ENCODE data around the gene ZNF280D.
A peak's percentile ranks its signal among the peaks of the same experiment; 100 is the strongest.

The ZNF280D gene

GRCh38 chr15:56734013-56734635 is 815 bp upstream of the ZNF280D start:
- Histone ChIP-seq H3K27me3 (ENCODE audit: control insufficient read depth, insufficient read depth, low read length) (no peaks in the 10 kb centered on the region), H3K4me1 (ENCODE audit: control insufficient read depth, insufficient read depth, low read length) (peaks cover 2% of the 10 kb centered on the region; the same call in 1 of the 2 replicates), H3K4me3 (ENCODE audit: low read length) (no peak overlapping the region), H3K9me3 (ENCODE audit: control insufficient read depth, insufficient read depth, low read length) (no peaks in the 10 kb centered on the region; the same call in 1 of the 2 replicates), H3K36me3 (ENCODE audit: control insufficient read depth, insufficient read depth, low read length) (no peaks in the 10 kb centered on the region), H3K27ac (ENCODE audit: low read length) (no peak overlapping the region)
- no peak for DNase-seq (ENCODE audit: low read depth, low spot score)
- WGBS (ENCODE audit: insufficient coverage, insufficient read length): 100% methylated on average over 1 of the region's 9 CpGs

GRCh38 chr15:56732886-56733135 is 498 bp downstream of the ZNF280D start:
- no peak for DNase-seq (ENCODE audit: low read depth, low spot score)
- H3K27me3 ChIP-seq (ENCODE audit: control insufficient read depth, insufficient read depth, low read length): no peaks in the 10 kb centered on the region
- H3K4me3 ChIP-seq (ENCODE audit: low read length): peak overlapping the region; percentile 42; the same call in 1 of the 2 replicates
- H3K36me3 ChIP-seq (ENCODE audit: control insufficient read depth, insufficient read depth, low read length): no peaks in the 10 kb centered on the region
- H3K9me3 ChIP-seq (ENCODE audit: control insufficient read depth, insufficient read depth, low read length): no peaks in the 10 kb centered on the region; the same call in 1 of the 2 replicates
- no CpG with 5 or more reads among the region's 8 CpGs for WGBS (ENCODE audit: insufficient coverage, insufficient read length)
- no peak overlapping the region for H3K27ac ChIP-seq (ENCODE audit: low read length)
- H3K4me1 ChIP-seq (ENCODE audit: control insufficient read depth, insufficient read depth, low read length): peaks cover 2% of the 10 kb centered on the region; the same call in 1 of the 2 replicates

- H3K36me3 ChIP-seq (ENCODE audit: control insufficient read depth, insufficient read depth, low read length): no peaks in the 10 kb centered on the region
- WGBS (ENCODE audit: insufficient coverage, insufficient read length): no CpG with 5 or more reads among the region's 12 CpGs
- peak overlapping the region; percentile 42; the same call in 1 of the 2 replicates for H3K4me3 ChIP-seq (ENCODE audit: low read length)
- peaks cover 2% of the 10 kb centered on the region; the same call in 1 of the 2 replicates for H3K4me1 ChIP-seq (ENCODE audit: control insufficient read depth, insufficient read depth, low read length)
- no peaks in the 10 kb centered on the region for H3K27me3 ChIP-seq (ENCODE audit: control insufficient read depth, insufficient read depth, low read length)
- DNase-seq (ENCODE audit: low read depth, low spot score): no peak
- H3K27ac ChIP-seq (ENCODE audit: low read length): no peak overlapping the region
- no peaks in the 10 kb centered on the region; the same call in 1 of the 2 replicates for H3K9me3 ChIP-seq (ENCODE audit: control insufficient read depth, insufficient read depth, low read length)
Observed at GRCh38 chr15:56732135-56732885, 999 bp downstream of the ZNF280D start.

- Histone ChIP-seq H3K27me3 (ENCODE audit: control insufficient read depth, insufficient read depth, low read length) (no peaks in the 10 kb centered on the region), H3K36me3 (ENCODE audit: control insufficient read depth, insufficient read depth, low read length) (no peaks in the 10 kb centered on the region), H3K27ac (ENCODE audit: low read length) (no peak overlapping the region), H3K4me3 (ENCODE audit: low read length) (no peak overlapping the region), H3K9me3 (ENCODE audit: control insufficient read depth, insufficient read depth, low read length) (no peaks in the 10 kb centered on the region; the same call in 1 of the 2 replicates), H3K4me1 (ENCODE audit: control insufficient read depth, insufficient read depth, low read length) (no peaks in the 10 kb centered on the region; the same call in 1 of the 2 replicates)
- WGBS (ENCODE audit: insufficient coverage, insufficient read length): no CpG with 5 or more reads among the region's 8 CpGs
- no peak for DNase-seq (ENCODE audit: low read depth, low spot score)
Observed at GRCh38 chr15:56731548-56731947, 1.8 kb downstream of the ZNF280D start.

- H3K4me3 ChIP-seq (ENCODE audit: low read length): no peak overlapping the region
- no peaks in the 10 kb centered on the region; the same call in 1 of the 2 replicates for H3K9me3 ChIP-seq (ENCODE audit: control insufficient read depth, insufficient read depth, low read length)
- no peaks in the 10 kb centered on the region for H3K27me3 ChIP-seq (ENCODE audit: control insufficient read depth, insufficient read depth, low read length)
- 100% methylated on average over 1 of the region's 2 CpGs for WGBS (ENCODE audit: insufficient coverage, insufficient read length)
- DNase-seq (ENCODE audit: low read depth, low spot score): no peak
- H3K4me1 ChIP-seq (ENCODE audit: control insufficient read depth, insufficient read depth, low read length): no peaks in the 10 kb centered on the region; the same call in 1 of the 2 replicates
- H3K27ac ChIP-seq (ENCODE audit: low read length): no peak overlapping the region
- no peaks in the 10 kb centered on the region for H3K36me3 ChIP-seq (ENCODE audit: control insufficient read depth, insufficient read depth, low read length)
Observed at GRCh38 chr15:56729561-56729960, 3.7 kb downstream of the ZNF280D start.

- H3K27me3 ChIP-seq (ENCODE audit: control insufficient read depth, insufficient read depth, low read length): no peaks in the 10 kb centered on the region
- H3K4me1 ChIP-seq (ENCODE audit: control insufficient read depth, insufficient read depth, low read length): no peaks in the 10 kb centered on the region
- H3K27ac ChIP-seq (ENCODE audit: low read length): no peak overlapping the region
- WGBS (ENCODE audit: insufficient coverage, insufficient read length): no CpG with 5 or more reads among the region's 1 CpG
- no peak for DNase-seq (ENCODE audit: low read depth, low spot score)
- H3K4me3 ChIP-seq (ENCODE audit: low read length): no peak overlapping the region
- H3K9me3 ChIP-seq (ENCODE audit: control insufficient read depth, insufficient read depth, low read length): no peaks in the 10 kb centered on the region
- H3K36me3 ChIP-seq (ENCODE audit: control insufficient read depth, insufficient read depth, low read length): no peaks in the 10 kb centered on the region
Observed at GRCh38 chr15:56725386-56725785, 7.9 kb downstream of the ZNF280D start.

- 0 out of 2 replicates have a peak, but pooled peaks cover 1% of the 10 kb centered on the region for H3K4me1 ChIP-seq (ENCODE audit: control insufficient read depth, insufficient read depth, low read length)
- no peak for DNase-seq (ENCODE audit: low read depth, low spot score)
- H3K9me3 ChIP-seq (ENCODE audit: control insufficient read depth, insufficient read depth, low read length): no peaks in the 10 kb centered on the region
- H3K4me3 ChIP-seq (ENCODE audit: low read length): no peak overlapping the region
- H3K27me3 ChIP-seq (ENCODE audit: control insufficient read depth, insufficient read depth, low read length): no peaks in the 10 kb centered on the region
- no CpG with 5 or more reads among the region's 3 CpGs for WGBS (ENCODE audit: insufficient coverage, insufficient read length)
- no peaks in the 10 kb centered on the region for H3K36me3 ChIP-seq (ENCODE audit: control insufficient read depth, insufficient read depth, low read length)
- no peak overlapping the region for H3K27ac ChIP-seq (ENCODE audit: low read length)
Observed at GRCh38 chr15:56724232-56724631, 9.1 kb downstream of the ZNF280D start.

- Histone ChIP-seq H3K36me3 (ENCODE audit: control insufficient read depth, insufficient read depth, low read length) (no peaks in the 10 kb centered on the region), H3K27ac (ENCODE audit: low read length) (no peak overlapping the region), H3K4me1 (ENCODE audit: control insufficient read depth, insufficient read depth, low read length) (0 out of 2 replicates have a peak, but pooled peaks cover 1% of the 10 kb centered on the region), H3K27me3 (ENCODE audit: control insufficient read depth, insufficient read depth, low read length) (no peaks in the 10 kb centered on the region), H3K9me3 (ENCODE audit: control insufficient read depth, insufficient read depth, low read length) (no peaks in the 10 kb centered on the region), H3K4me3 (ENCODE audit: low read length) (no peak overlapping the region)
- no peak for DNase-seq (ENCODE audit: low read depth, low spot score)
- WGBS (ENCODE audit: insufficient coverage, insufficient read length): no CpG with 5 or more reads among the region's 4 CpGs
Observed at GRCh38 chr15:56723787-56724186, 9.5 kb downstream of the ZNF280D start.

- Histone ChIP-seq H3K27me3 (ENCODE audit: control insufficient read depth, insufficient read depth, low read length) (no peaks in the 10 kb centered on the region), H3K27ac (ENCODE audit: low read length) (no peak overlapping the region), H3K4me3 (ENCODE audit: low read length) (no peak overlapping the region), H3K4me1 (ENCODE audit: control insufficient read depth, insufficient read depth, low read length) (0 out of 2 replicates have a peak, but pooled peaks cover 1% of the 10 kb centered on the region), H3K9me3 (ENCODE audit: control insufficient read depth, insufficient read depth, low read length) (no peaks in the 10 kb centered on the region), H3K36me3 (ENCODE audit: control insufficient read depth, insufficient read depth, low read length) (no peaks in the 10 kb centered on the region)
- WGBS (ENCODE audit: insufficient coverage, insufficient read length): no CpG with 5 or more reads among the region's 3 CpGs
- DNase-seq (ENCODE audit: low read depth, low spot score): no peak
Observed at GRCh38 chr15:56719774-56720555, 13.3 kb downstream of the ZNF280D start.

GRCh38 chr15:56719021-56719612 is 14.2 kb downstream of the ZNF280D start:
- no peak overlapping the region for H3K4me3 ChIP-seq (ENCODE audit: low read length)
- H3K4me1 ChIP-seq (ENCODE audit: control insufficient read depth, insufficient read depth, low read length): 0 out of 2 replicates have a peak, but pooled peaks cover 1% of the 10 kb centered on the region
- no peaks in the 10 kb centered on the region for H3K27me3 ChIP-seq (ENCODE audit: control insufficient read depth, insufficient read depth, low read length)
- WGBS (ENCODE audit: insufficient coverage, insufficient read length): no CpG with 5 or more reads among the region's 4 CpGs
- no peak overlapping the region for H3K27ac ChIP-seq (ENCODE audit: low read length)
- H3K9me3 ChIP-seq (ENCODE audit: control insufficient read depth, insufficient read depth, low read length): no peaks in the 10 kb centered on the region
- no peaks in the 10 kb centered on the region for H3K36me3 ChIP-seq (ENCODE audit: control insufficient read depth, insufficient read depth, low read length)
- DNase-seq (ENCODE audit: low read depth, low spot score): no peak

Data from iPS DF 6.9 (cell line).